OCI-LY1 (cell line): Measurements from ENCODE around the gene ST8SIA1.

Experiments used
- H2AFZ ChIP-seq: fragments of 200-600 bp; sonication (generic), shearing (Covaris generic); 2 replicates; pipeline ENCODE4 v1.6.0; 2014; ENCODE audit warnings: antibody characterized with exemption, mild to moderate bottlenecking, low read length
- H3F3A ChIP-seq: fragments of 200-600 bp; sonication (generic), shearing (Covaris generic); 2 replicates; pipeline ENCODE4 v1.6.0; 2014; ENCODE audit warnings: mild to moderate bottlenecking, antibody characterized with exemption, low read length, moderate library complexity; ENCODE audit not compliant: insufficient read depth
- H3K27ac ChIP-seq: fragments of 200-600 bp; sonication (generic); 2 replicates; pipeline ENCODE4 v1.5.1; 2014; ENCODE audit warnings: low read length, mixed run types, mild to moderate bottlenecking, low read depth; ENCODE audit not compliant: poor library complexity, severe bottlenecking
- H3K27me3 ChIP-seq: fragments of 200-600 bp; sonication (generic); 2 replicates; pipeline ENCODE4 v1.6.0; 2014; ENCODE audit warnings: antibody characterized with exemption, mild to moderate bottlenecking, low read length, moderate library complexity; ENCODE audit not compliant: insufficient read depth
- H3K36me3 ChIP-seq: fragments of 200-600 bp; sonication (generic); 2 replicates; pipeline ENCODE4 v1.6.1; 2014; ENCODE audit warnings: mild to moderate bottlenecking, antibody characterized with exemption, low read length, moderate library complexity, mixed read lengths; ENCODE audit not compliant: insufficient read depth
- H3K4me1 ChIP-seq: fragments of 200-600 bp; sonication (generic); 2 replicates; pipeline ENCODE4 v1.5.1; 2014; ENCODE audit warnings: mild to moderate bottlenecking, low read length, moderate library complexity; ENCODE audit not compliant: insufficient read depth, severe bottlenecking
- H3K4me2 ChIP-seq: fragments of 200-600 bp; sonication (generic), shearing (Covaris generic); 2 replicates; pipeline ENCODE4 v1.6.1; 2014; ENCODE audit warnings: low read length
- H3K4me3 ChIP-seq: fragments of 200-600 bp; sonication (generic); 2 replicates; pipeline ENCODE4 v1.5.1; 2014; ENCODE audit warnings: low read length, low read depth, mild to moderate bottlenecking, mixed read lengths; ENCODE audit not compliant: poor library complexity, severe bottlenecking
- H3K79me2 ChIP-seq: fragments of 200-600 bp; shearing (Covaris generic); 2 replicates; pipeline ENCODE4 v1.6.1; 2016; ENCODE audit warnings: mixed run types, low read length, mixed read lengths; ENCODE audit not compliant: insufficient read depth
- H3K9ac ChIP-seq: fragments of 200-600 bp; sonication (generic), shearing (Covaris generic); 2 replicates; pipeline ENCODE4 v1.6.1; 2014; ENCODE audit warnings: mild to moderate bottlenecking, low read length, mixed read lengths
- H3K9me2 ChIP-seq: fragments of 200-600 bp; sonication (generic), shearing (Covaris generic); 2 replicates; pipeline ENCODE4 v1.6.1; 2014; ENCODE audit warnings: low read depth, mild to moderate bottlenecking, low read length, mixed read lengths
- H3K9me3 ChIP-seq: fragments of 200-600 bp; shearing (Covaris generic); 2 replicates; pipeline ENCODE4 v1.6.1; 2014; ENCODE audit warnings: low read length, mixed read lengths
- H4K20me1 ChIP-seq: fragments of 200-600 bp; sonication (generic), shearing (Covaris generic); 2 replicates; pipeline ENCODE4 v1.6.0; 2016; ENCODE audit warnings: mild to moderate bottlenecking, low read length; ENCODE audit not compliant: insufficient read depth
- CTCF ChIP-seq: fragments of 200-600 bp; sonication (generic), shearing (Covaris generic); IDR thresholded peaks from 2 replicates; pipeline ENCODE4 v1.5.1; 2017; ENCODE audit warnings: mild to moderate bottlenecking, antibody characterized with exemption, low read length, moderate library complexity, mixed read lengths
- EZH2 ChIP-seq: fragments of 200-600 bp; sonication (generic), shearing (Covaris generic); IDR thresholded peaks from 2 replicates; pipeline ENCODE4 v1.8.0; 2017; ENCODE audit warnings: borderline replicate concordance, mixed run types, mild to moderate bottlenecking, antibody characterized with exemption, low read length, moderate library complexity, mixed read lengths

ST8SIA1 gene

GRCh38 chr12:22229652-22230279 is 104.7 kb downstream of the ST8SIA1 start:
- Histone ChIP-seq H3K4me2 (no peak overlapping the region), H3K4me3 (no peak overlapping the region), H3K4me1 (no peaks in the 10 kb centered on the region), H3K27ac (no peak overlapping the region), H3F3A (no peaks in the 10 kb centered on the region), H3K9me2 (no peaks in the 10 kb centered on the region), H3K79me2 (no peaks in the 10 kb centered on the region), H3K9ac (no peak overlapping the region), H3K9me3 (no peaks in the 10 kb centered on the region), H3K27me3 (no peaks in the 10 kb centered on the region; the same call in 1 of the 2 replicates), H2AFZ (no peak overlapping the region), H4K20me1 (no peaks in the 10 kb centered on the region), H3K36me3 (no peaks in the 10 kb centered on the region)
- TF ChIP-seq EZH2 (no peak), CTCF (no peak)

GRCh38 chr12:22228022-22228875 is 106.3 kb downstream of the ST8SIA1 start:
- H3K9ac ChIP-seq = no peak overlapping the region
- H3K9me2 ChIP-seq = no peaks in the 10 kb centered on the region
- no peaks in the 10 kb centered on the region for H3K9me3 ChIP-seq
- H3K27me3 ChIP-seq = no peaks in the 10 kb centered on the region; the same call in 1 of the 2 replicates
- H3K79me2 ChIP-seq = no peaks in the 10 kb centered on the region
- no peaks in the 10 kb centered on the region for H3K36me3 ChIP-seq
- H3K4me1 ChIP-seq = no peaks in the 10 kb centered on the region
- H4K20me1 ChIP-seq = no peaks in the 10 kb centered on the region
- H2AFZ ChIP-seq = no peak overlapping the region
- H3K27ac ChIP-seq = no peak overlapping the region
- no peak overlapping the region for H3K4me3 ChIP-seq
- H3F3A ChIP-seq = no peaks in the 10 kb centered on the region
- TF ChIP-seq EZH2 (no peak), CTCF (no peak)
- H3K4me2 ChIP-seq = no peak overlapping the region

GRCh38 chr12:22223356-22223755 is 111.2 kb downstream of the ST8SIA1 start:
- no peaks in the 10 kb centered on the region for H3K4me1 ChIP-seq
- TF ChIP-seq CTCF (no peak), EZH2 (no peak)
- no peaks in the 10 kb centered on the region for H3K9me2 ChIP-seq
- H4K20me1 ChIP-seq = no peaks in the 10 kb centered on the region
- no peaks in the 10 kb centered on the region for H3K9me3 ChIP-seq
- no peak overlapping the region for H3K4me2 ChIP-seq
- H3K36me3 ChIP-seq = no peaks in the 10 kb centered on the region
- no peak overlapping the region for H3K4me3 ChIP-seq
- H3K27ac ChIP-seq = no peak overlapping the region
- no peaks in the 10 kb centered on the region for H3K79me2 ChIP-seq
- no peak overlapping the region for H2AFZ ChIP-seq
- no peaks in the 10 kb centered on the region for H3K27me3 ChIP-seq
- no peak overlapping the region for H3K9ac ChIP-seq
- no peaks in the 10 kb centered on the region for H3F3A ChIP-seq
